GM18498 (cell line): ENCODE data around the gene IBA57.

ENCODE experiments used
- ATAC-seq: cut with Tn5 transposase; IDR thresholded peaks from one replicate; pipeline ENCODE4 v1.9.1; 2021; ENCODE audit warnings: mild to moderate bottlenecking, moderate library complexity; ENCODE audit not compliant: unreplicated experiment

IBA57 gene

DNA sequence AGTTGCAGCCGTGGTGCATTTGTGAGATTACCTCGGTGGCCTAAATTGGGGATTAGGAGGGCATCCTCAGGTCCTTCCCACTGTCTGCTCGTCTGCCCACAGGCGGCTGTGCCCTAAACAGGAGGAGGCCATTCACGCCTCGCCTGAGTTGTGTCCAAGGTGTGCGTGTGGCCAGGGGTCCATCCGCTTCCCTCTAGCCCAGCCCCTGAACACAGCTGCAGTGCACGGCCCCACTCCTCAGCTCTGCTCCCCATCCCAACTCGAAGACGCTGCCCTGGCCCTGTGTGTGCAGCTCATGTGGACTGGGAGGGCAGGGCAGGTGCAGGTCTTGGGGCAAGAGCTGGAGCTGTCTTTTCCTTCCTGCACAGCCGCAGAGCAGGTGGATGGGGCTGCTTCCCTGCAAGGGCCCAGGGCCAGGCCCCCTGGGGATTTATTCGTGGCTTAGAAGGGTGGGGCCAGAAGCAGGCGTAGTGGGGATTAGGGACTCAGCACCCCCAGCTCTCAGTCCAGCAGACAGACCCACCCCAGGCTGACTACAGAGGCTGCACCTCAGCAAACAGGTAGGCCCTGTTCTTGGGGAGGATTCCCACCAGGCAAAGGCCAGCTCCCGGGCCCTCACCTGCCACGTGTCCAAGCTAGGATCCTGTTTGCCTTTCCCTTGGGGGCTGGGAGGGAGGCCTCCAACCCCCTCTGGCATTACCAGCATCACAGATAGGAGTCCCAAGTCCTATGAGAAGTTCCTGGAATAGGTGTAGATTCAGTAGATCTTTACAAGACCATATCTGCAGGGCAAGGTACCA lies 21.2 kb upstream of the IBA57 start:
- no peak for ATAC-seq

DNA sequence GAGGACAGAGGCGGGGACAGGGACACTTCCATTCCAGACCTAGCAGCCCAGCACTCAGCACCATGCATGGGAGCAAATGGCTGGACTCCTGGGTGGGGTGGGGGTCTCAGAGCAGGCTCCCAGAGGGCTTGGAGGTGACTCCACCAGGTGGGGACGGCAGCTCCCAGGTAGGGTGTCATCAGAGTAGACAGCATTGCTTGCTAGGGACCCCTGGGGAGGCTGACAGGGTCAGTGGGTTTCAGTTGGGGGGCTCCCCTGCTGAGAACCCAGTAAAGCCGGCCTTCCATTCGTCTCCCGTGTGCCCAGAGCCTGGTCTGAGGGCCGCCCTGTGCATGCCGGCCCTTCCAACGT lies 20.6 kb upstream of the IBA57 start:
- no peak for ATAC-seq

DNA sequence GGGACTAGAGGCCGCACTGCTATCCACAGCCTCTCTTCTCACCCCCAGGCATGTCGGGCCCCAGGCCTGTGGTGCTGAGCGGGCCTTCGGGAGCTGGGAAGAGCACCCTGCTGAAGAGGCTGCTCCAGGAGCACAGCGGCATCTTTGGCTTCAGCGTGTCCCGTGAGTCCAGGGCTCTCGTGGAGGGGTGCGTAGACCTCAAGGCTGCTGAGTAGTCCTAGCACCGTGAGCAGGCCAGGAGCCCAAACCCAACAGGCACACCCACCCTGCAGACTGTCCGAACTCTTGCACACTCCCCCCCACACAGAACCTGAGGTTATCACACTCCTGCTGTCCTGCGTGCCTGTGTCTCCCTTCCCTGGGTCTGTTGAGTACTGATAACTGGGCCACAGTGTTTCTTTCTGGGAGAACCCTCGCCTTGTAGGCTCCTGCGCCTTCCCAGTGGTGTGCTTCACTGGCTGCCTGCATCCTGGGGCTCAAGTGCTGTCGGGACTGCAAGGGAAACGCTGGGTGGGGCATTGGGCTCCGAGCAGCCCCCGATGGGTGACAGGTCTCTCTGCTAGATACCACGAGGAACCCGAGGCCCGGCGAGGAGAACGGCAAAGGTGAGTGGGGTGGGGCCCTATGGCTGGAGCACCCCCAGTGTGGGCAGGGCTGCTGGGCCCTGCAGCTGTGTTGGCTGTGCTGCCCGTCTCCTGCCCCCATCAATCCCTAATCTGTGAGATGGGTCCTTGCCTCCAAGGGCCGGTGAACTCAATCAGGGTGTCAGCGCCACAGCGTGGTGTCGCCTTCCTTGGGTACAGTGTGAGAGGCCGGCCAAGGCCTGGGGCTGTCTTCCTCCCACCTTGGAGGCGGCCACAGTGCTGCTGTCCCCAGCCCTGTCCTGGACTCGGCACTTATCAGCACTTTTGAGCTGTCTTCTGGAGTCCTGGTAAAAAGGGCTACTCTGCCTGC lies 19.9 kb upstream of the IBA57 start:
- ATAC-seq: no peak

DNA sequence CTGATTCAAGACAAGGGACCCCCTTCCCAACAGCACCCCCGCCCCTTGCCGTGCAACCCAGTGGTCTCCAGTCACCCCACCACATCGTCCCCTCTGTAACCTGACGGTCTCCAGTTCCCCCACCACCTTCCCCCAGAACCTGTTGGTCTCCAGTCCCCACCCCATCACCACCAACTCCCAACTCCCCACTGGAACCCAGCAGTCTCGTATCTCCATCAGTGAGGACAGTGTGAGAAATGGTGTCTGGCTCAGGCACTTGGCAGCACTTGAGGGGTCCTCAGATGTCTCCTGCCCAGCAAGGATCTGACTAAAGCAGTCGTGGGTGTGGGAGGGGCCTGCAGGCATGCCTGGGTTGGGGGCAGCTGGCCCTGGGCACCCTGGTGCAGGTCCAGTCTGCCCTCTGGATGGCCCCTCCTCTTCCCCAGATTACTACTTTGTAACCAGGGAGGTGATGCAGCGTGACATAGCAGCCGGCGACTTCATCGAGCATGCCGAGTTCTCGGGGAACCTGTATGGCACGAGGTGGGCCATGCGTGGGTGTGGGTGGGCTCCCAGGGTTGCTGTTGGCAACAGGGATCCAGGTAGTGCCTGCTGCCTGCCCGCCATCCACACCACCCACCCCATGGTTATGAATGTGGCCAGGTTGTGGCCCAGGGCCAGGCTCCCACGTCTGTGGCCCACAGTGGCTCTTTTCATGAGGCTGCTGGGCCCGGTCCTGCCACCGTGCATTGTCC lies 19.0 kb upstream of the IBA57 start:
- no peak for ATAC-seq

DNA sequence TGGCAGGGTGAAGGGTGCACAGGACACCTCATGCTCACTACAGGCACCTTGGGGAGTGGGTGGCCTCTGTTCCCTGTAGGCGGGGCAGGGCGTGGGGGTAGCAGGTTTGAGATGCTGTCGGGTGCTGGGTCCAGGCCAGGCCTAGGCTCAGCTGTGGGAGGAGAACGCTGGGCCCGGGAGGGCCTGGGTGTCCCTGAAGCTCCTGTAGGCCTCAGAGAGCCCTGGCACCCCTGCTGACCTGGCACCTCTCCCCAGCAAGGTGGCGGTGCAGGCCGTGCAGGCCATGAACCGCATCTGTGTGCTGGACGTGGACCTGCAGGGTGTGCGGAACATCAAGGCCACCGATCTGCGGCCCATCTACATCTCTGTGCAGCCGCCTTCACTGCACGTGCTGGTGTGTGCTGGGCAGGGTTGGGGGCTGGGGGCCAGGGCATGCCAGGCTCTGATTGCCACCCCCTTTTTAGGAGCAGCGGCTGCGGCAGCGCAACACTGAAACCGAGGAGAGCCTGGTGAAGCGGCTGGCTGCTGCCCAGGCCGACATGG lies 18.4 kb upstream of the IBA57 start:
- no peak for ATAC-seq

DNA sequence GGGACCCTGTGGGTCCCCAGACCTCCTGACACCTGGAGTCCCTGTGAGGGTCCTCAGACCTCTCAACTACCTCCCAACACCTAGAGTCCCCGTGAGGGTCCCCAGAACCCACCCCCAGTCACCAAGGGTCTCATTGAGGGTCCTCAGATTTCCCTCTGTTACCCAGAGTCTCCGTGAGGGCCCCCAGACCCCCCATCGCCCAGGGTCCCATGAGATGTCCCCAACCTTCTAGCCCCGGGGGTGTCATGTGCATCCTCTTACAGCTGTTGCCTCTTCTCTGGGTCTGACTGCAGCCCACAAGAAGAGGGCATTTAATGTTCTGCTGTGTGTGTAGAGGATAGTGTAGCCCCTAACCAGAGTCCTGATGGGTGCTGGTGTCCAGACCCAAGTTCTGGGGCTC lies 17.8 kb upstream of the IBA57 start:
- no peak for ATAC-seq

DNA sequence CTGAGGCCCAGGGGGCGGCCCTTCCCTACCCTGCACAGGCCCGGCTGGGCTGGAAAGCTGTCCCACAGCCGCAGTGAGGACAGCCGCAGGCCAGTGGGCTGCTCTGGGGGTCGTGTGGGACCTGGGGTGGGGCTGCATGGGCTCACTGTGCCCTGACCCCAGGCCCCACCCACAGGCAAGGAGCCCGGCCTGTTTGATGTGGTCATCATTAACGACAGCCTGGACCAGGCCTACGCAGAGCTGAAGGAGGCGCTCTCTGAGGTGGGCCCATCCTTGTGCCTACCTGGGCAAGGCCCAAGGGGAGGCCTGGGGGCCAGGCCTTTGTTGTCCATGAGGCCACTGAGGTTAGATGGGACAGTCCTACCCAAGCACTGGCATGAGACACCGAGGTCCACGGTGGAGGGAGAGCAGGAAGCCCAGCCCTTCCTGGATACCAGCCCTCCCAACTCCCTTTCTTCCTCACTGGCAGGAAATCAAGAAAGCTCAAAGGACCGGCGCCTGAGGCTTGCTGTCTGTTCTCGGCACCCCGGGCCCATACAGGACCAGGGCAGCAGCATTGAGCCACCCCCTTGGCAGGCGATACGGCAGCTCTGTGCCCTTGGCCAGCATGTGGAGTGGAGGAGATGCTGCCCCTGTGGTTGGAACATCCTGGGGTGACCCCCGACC lies 17.3 kb upstream of the IBA57 start:
- ATAC-seq: no peak

DNA sequence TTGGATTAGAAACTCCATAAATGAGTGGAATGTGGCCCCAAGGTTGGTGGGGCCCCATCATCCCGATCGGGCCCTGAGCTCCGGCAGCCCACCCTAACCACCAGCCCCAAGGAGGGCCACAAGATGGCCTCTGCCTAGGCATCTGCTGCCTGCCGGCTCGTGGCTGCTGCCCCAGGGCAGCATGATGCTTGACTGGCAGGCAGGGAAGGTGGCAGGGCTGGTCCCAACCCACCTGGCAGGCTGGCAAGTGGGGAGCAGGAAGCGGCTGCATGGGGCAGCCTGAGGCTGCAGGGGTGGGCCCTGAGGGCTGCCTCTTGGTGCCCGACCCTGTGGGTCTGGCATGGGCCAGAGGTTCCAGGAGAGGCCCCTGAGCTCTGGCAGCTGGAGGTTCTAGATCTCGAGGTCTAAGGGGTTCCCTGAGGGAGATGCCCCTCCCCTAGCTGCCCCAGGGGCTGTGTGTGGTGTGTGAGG lies 16.6 kb upstream of the IBA57 start:
- ATAC-seq: no peak

DNA sequence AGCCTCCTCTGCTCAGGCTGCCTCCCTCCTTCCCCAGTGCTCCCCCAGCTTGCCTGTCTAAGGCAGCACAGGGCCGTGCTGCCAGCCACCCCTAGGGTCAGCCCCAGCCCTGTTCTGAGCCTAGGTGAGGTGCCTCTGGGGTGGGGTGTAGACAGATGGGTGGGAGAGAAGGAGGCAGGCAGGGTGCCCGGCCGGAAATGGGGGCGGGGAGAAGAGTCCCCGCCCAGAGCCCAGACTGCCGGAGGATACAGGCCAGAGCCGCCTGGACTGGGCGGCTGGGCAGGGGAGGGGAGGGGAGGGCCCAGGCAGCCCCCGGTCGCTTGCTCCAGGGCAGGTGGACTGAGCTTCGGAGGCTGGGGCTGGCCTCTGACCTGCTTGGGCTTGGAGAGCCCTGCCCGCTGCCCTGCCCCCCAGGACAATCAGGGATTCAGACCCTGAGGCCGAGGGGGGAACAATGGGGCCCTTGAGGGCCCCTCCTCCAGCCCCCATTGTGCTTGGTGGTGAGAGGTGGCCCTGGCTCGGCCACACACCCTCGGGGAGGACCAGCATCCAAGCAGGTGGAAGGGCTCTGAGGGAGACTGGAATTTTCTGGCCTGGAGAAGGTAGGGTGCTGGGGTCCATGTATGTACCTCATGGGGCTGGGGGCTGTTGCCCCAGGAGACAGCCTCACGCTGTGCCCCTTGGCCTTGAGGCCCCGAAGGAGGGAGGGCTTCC lies 16.0 kb upstream of the IBA57 start, which contains the start of gene GJC2:
TSS of gene GJC2 (plus strand) at position 525 of the 714 bp plus-strand sequence. CDS start 7,829 bp downstream, outside the sequence.
- ATAC-seq: no peak

DNA sequence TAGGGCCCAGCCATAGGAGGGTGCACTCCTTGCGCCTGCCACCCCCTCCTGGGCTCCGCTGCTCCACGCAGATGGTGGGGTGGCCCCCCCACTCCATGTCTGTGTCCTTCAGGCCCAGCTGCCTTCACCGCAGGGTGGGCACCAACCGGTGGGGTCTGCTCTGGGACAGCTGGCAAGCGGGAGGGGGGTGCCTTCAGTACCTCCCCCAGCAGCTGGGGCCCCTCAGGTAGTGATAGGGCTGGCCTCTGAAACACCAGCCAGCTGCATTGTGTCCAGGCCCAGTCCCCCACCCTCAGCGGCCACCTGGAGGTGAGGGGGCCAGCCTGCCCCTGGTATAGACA lies 15.5 kb upstream of the IBA57 start:
- ATAC-seq: no peak

DNA sequence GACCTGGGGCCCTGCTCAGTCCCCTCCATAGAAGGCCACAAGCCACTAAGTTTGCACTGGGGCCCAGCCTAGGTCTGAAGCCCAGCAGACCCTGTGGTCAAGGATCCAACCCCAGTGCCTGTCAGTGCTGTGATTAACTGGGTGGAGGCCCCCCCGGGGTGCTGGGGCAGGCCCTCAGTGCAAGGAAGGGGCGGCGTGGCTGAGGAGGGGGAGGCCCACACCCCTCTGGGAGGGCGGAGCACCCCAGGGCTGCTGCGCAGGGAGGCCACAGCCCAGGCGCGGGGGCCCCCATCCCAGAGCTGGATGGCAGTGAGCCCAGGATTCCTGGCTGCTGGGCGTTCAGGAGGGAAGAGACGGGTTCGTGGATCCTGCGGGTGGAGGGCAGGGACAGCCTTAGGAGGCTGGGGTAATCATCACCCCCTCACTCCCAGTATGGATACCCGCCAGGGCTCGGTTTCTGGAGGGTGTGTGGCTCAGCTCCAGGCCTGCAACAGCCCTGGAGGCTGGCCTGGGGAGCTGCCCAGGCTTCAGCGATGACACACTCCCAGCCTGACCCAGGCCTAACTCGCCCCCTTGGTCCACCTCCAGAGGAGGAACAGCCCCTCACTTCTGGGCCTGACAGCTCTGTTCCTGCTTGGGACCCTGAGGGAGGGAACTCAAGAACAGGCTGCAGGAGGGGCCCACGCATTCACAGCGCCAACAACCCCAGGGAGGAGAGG lies 15.0 kb upstream of the IBA57 start:
- no peak for ATAC-seq

DNA sequence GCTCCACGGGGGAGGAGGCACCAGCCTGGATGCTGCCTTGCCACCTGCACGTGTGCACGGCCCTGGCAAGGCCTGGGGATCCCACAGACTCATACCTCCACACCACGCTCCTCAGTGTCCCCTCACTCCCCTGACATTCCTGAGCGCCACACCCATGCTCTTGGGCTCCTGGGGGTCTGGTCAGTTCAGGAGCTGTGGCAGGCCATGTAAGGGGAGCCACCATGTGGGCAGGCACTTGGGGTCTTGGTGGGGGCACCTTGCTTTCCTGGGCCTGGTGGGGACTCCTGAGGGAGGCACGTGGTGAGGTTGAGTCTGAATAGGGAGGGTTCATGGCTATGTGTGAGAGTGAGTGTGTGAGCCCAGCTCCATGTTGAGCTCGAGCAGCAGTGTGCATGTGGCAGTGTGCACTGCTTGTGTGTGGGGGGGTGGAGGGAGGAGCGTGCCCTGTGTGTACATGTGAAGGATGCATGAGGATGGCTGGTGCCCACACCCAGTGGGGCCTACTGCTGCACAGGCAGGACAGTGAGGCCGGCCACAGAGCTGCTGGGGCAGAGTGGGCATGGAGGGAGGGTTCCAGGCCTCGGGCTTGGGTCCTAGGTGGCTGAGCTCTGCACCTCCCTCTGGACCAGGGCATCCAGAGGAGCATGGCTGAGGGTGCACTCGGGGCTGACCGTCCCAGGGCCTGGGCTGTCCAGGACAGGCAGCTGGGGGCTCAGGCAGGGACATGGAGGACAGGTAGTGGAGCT lies 14.3 kb upstream of the IBA57 start:
- no peak for ATAC-seq

DNA sequence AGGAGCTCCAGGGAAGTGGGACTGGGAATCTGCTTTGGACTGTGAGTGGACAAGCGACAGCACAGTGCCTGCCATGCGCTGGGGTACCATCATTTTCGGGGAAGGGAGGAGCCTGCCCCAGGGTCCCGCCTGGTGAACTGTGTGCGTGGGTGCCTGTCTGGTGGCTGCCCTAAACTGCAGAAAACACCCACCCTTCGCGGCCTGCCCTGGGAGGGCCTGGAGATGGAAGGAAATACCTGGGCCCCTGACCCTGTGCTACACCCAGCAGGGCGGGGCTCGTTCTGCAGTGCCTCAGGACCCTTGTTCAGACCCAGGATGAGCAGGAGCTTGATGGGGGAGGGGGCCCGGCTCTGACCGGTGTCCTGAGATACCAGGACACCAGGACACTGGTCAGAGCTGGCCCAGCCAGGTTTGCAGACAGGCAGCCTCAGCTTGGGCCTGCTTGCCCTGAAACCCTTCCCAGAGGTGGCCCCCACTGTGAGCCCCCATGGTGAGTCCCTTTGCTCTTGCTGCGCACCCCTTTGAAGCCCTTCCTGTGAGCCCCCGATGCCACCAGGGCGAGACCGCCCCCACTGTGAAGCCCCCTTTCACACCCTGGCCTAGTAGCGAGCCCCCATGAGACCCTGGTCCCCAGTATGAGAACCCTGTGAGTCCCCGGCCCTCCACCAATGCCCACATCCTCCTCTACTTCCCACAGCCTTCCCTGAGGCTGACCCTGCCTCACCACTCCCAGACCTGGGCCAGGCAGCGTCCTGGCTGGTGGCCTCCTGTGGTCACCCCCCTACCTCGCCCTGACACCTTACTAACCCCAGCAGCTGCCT lies 13.3 kb upstream of the IBA57 start:
- no peak for ATAC-seq

DNA sequence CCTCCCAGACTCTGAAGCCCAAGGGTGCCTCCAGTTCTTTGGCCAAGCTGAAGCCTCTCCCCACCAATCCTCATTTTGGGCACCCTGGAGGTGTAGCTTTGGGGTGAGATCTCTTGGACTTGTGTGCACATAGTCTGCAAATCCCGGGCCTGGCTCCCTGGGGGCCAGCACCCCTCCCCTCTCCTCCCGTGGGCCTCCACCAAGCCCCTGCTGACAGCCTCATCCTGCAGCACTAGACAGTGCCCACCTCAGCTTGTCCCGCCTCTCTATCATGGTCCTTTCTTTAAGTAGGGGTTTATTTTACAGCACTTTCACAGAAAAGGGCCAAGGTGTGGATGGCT lies 12.7 kb upstream of the IBA57 start:
- no peak for ATAC-seq

DNA sequence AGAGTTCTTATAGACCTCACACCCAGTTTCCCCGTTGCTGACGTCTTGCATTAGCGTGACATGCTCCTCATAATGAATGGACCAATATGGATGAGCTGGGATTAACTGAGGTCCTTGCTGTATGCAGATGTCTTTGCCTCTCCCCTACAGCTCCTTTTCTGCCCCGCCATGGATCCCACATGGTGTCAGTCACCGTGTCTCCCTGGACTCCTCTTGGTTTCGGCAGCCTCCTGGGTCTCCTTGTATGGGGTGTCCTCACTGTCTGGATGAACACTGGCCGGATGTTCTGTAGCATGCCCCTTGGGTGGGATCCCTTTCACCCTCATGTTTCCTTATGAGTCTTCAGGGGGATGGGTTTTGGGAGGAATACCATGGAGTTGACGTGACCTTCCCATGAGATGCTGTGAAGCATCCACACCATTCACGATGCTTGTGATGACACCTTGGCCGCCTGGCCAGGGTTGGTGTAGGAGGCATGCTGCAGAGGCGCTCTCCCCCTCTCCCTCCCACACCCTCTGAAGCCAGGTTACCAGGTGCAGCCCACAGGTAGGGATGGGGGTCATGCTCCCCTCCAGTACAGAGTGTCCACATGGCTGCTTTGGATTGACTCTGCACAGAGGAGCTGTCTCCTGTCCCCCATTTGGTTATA lies 11.5 kb upstream of the IBA57 start:
- no peak for ATAC-seq

DNA sequence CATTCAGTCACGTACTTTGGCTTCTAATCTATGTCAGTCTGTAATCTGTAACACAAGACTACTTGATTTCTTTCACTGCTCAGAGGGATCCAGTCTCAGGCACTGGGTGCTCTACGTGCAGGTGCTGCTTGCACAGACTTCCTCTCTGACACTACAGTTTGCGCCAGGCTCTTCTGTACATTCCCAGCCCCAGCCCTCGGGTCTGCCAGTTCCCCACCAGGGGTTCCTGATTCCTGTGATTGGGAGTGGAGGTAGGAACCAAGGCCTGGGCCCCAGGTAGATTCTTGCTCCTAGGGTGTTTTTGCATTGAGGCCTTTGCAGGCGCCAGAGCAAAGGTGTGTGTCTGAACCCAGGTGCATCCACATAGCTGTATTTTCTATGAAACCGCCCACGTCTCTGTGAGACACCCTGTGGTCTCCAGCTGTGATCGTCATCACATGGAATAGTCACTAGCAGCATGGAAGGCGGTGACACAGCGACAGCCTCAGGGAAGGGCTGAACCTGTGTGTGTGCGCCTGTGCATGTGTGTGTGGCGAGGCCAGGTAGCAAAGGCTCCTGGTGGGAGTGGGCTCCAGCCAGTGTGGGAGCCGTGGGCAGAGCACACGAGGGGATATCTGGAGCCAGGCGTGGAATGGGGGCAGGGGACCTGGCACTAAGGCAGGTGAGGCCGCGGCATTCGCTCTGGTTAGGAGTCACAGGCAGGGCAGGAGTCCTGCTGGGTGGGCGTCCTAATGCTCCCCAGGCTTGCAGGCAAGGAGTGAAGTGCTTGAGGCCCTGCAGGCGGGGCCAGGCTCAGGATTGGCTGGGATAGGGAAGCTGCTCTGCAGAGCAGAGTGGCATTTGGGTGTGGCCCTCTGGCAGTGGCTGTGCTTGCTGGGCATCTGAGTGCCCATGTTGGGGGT lies 10.7 kb upstream of the IBA57 start:
- no peak for ATAC-seq
